ENCODE results near the gene COL8A1. TPM values are rescaled to one million over a fixed set of nuclear protein-coding genes. Genes with fewer than 3 reads are reported as not detected.

COL8A1 gene
- total RNA-seq, 2 donors from 2014 or later = 0.42 to 1.9 TPM

- H3K27me3 ChIP-seq = no peaks in the 10 kb centered on the region
- H3K36me3 ChIP-seq = no peaks in the 10 kb centered on the region
- H3K27ac ChIP-seq = no peak overlapping the region
- no peaks in the 10 kb centered on the region for H3K4me1 ChIP-seq
- H3K9ac ChIP-seq (ENCODE audit: low read depth in 2 of 2, low read length in 2 of 2) = no peak overlapping the region
- no peaks in the 10 kb centered on the region for H3K9me3 ChIP-seq
- intact Hi-C loops (cut with DNase I) = loop anchor here (5.0 to 10.0 kb wide), 2 partner anchors 249 to 731 kb away; no protein-coding TSS in a partner anchor
- DNase-seq = no peak
- H3K4me3 ChIP-seq = no peak overlapping the region
- peak; percentile 71 for TF ChIP-seq CTCF (IDR thresholded peaks at IDR 0.05)
Measured at GRCh38 chr3:99753268-99753975, 115.0 kb downstream of the COL8A1 start.

GRCh38 chr3:99755831-99756230 lies 117.4 kb downstream of the COL8A1 start:
- intact Hi-C loops (cut with DNase I) = loop anchor here (10.0 kb wide), 1 partner anchor 251 kb away; no protein-coding TSS in a partner anchor
- H3K36me3 ChIP-seq = no peaks in the 10 kb centered on the region
- H3K9ac ChIP-seq (ENCODE audit: low read depth in 2 of 2, low read length in 2 of 2) = no peak overlapping the region
- no peaks in the 10 kb centered on the region for H3K27me3 ChIP-seq
- no peak overlapping the region for H3K4me3 ChIP-seq
- H3K4me1 ChIP-seq = no peaks in the 10 kb centered on the region
- no peak for DNase-seq
- H3K27ac ChIP-seq = no peak overlapping the region
- no peak for TF ChIP-seq CTCF (IDR thresholded peaks at IDR 0.05)
- H3K9me3 ChIP-seq = no peaks in the 10 kb centered on the region

- no peak for TF ChIP-seq CTCF (IDR thresholded peaks at IDR 0.05)
- Histone ChIP-seq H3K27ac (no peak overlapping the region), H3K9me3 (no peaks in the 10 kb centered on the region), H3K4me1 (no peaks in the 10 kb centered on the region), H3K36me3 (no peaks in the 10 kb centered on the region), H3K4me3 (no peak overlapping the region), H3K27me3 (no peaks in the 10 kb centered on the region), H3K9ac (ENCODE audit: low read depth in 2 of 2, low read length in 2 of 2) (no peak overlapping the region)
- DNase-seq = no peak
- intact Hi-C loops (cut with DNase I) = loop anchor here (10.0 kb wide), 1 partner anchor 253 kb away; no protein-coding TSS in a partner anchor
Measured at GRCh38 chr3:99757966-99758365, 119.6 kb downstream of the COL8A1 start.

GRCh38 chr3:99758502-99759177 lies 120.2 kb downstream of the COL8A1 start:
- Histone ChIP-seq H3K4me3 (no peak overlapping the region), H3K9ac (ENCODE audit: low read depth in 2 of 2, low read length in 2 of 2) (no peak overlapping the region), H3K9me3 (no peaks in the 10 kb centered on the region), H3K4me1 (no peaks in the 10 kb centered on the region), H3K36me3 (no peaks in the 10 kb centered on the region), H3K27me3 (no peaks in the 10 kb centered on the region), H3K27ac (no peak overlapping the region)
- TF ChIP-seq CTCF (IDR thresholded peaks at IDR 0.05) = no peak
- no peak for DNase-seq
- intact Hi-C loops (cut with DNase I) = loop anchor here (10.0 kb wide), 1 partner anchor 254 kb away; no protein-coding TSS in a partner anchor

- no peak overlapping the region for H3K27ac ChIP-seq
- no peak for TF ChIP-seq CTCF (IDR thresholded peaks at IDR 0.05)
- no peak overlapping the region for H3K4me3 ChIP-seq
- H3K4me1 ChIP-seq = no peaks in the 10 kb centered on the region
- no peak overlapping the region for H3K9ac ChIP-seq (ENCODE audit: low read depth in 2 of 2, low read length in 2 of 2)
- H3K36me3 ChIP-seq = no peaks in the 10 kb centered on the region
- intact Hi-C loops (cut with DNase I) = no loop called here
- DNase-seq = no peak
- no peaks in the 10 kb centered on the region for H3K27me3 ChIP-seq
- H3K9me3 ChIP-seq = no peaks in the 10 kb centered on the region
Measured at GRCh38 chr3:99760031-99760430, 121.6 kb downstream of the COL8A1 start.
